DMS153 treated with DMSO at 0.1 percent for 48 hours (cell line): ENCODE data around the gene ACSF3.

Experiments
- DNase-seq: peaks from one replicate; lab custom pipeline; 2025; ENCODE audit not compliant: unreplicated experiment; lab: John Stamatoyannopoulos, UW

The ACSF3 gene

GRCh38 chr16:89108416-89108815, 14.8 kb downstream of the ACSF3 start:
- no peak for DNase-seq

GRCh38 chr16:89110641-89111040, 17.0 kb downstream of the ACSF3 start:
- no peak for DNase-seq

GRCh38 chr16:89111263-89111662, 17.6 kb downstream of the ACSF3 start:
- DNase-seq, result no peak

GRCh38 chr16:89112377-89113151, 18.9 kb downstream of the ACSF3 start:
- no peak for DNase-seq

GRCh38 chr16:89113152-89113547, 19.5 kb downstream of the ACSF3 start:
- no peak for DNase-seq

- DNase-seq, result no peak
Measured at GRCh38 chr16:89113661-89114060, 20.0 kb downstream of the ACSF3 start.

GRCh38 chr16:89114159-89114981, 20.7 kb downstream of the ACSF3 start:
- DNase-seq, result no peak

GRCh38 chr16:89115216-89115861, 21.7 kb downstream of the ACSF3 start:
- no peak for DNase-seq

GRCh38 chr16:89116341-89117226, 22.9 kb downstream of the ACSF3 start:
- DNase-seq, result no peak

GRCh38 chr16:89117227-89117974, 23.7 kb downstream of the ACSF3 start:
- no peak for DNase-seq

- DNase-seq, result no peak
Measured at GRCh38 chr16:89117975-89118289, 24.3 kb downstream of the ACSF3 start.

- DNase-seq, result no peak
Measured at GRCh38 chr16:89118361-89119165, 24.9 kb downstream of the ACSF3 start.

- DNase-seq, result no peak
Measured at GRCh38 chr16:89119166-89119621, 25.5 kb downstream of the ACSF3 start.

- DNase-seq, result no peak
Measured at GRCh38 chr16:89119661-89120141, 26.0 kb downstream of the ACSF3 start.

- DNase-seq, result no peak
Measured at GRCh38 chr16:89120281-89120680, 26.6 kb downstream of the ACSF3 start.

- DNase-seq, result no peak
Measured at GRCh38 chr16:89120921-89121351, 27.3 kb downstream of the ACSF3 start.

GRCh38 chr16:89121691-89122321, 28.2 kb downstream of the ACSF3 start:
- DNase-seq, result no peak

GRCh38 chr16:89122322-89122851, 28.7 kb downstream of the ACSF3 start:
- peak; percentile 84 for DNase-seq
